Uterus (tissue), 2 donors: ENCODE results near the gene MAP3K1.

Experiments used
- CTCF ChIP-seq, 4 experiments: fragments of 200-600 bp in 2 of 4; fragments of 450-650 bp in 2 of 4; sonication (generic) in 2 of 4; IDR thresholded peaks; one replicate each; pipeline ENCODE4 v1.5.1; 2016 to 2019; ENCODE audit warnings: antibody characterized with exemption in 4 of 4, mild to moderate bottlenecking in 2 of 4, moderate library complexity in 1 of 4
- POLR2A ChIP-seq, 2 donors: fragments of 450-650 bp; IDR thresholded peaks; one replicate each; pipeline ENCODE4 v1.6.1; 2016; ENCODE audit warnings: antibody characterized with exemption in 2 of 2, mild to moderate bottlenecking in 1 of 2, moderate library complexity in 1 of 2

GRCh38 chr5:56803025-56803424, 12.3 kb upstream of the MAP3K1 start:
- TF ChIP-seq CTCF (IDR thresholded peaks at IDR 0.05) (no peak), POLR2A (IDR thresholded peaks at IDR 0.05) (no peak)
